ENCODE measurements around the gene NRCAM.

The NRCAM gene

GRCh38 chr7:108203537-108203936 is 252.7 kb downstream of the NRCAM start:
- no peak for TF ChIP-seq SPI1 (IDR thresholded peaks at IDR 0.05; ENCODE audit: low read depth, low read length)
- TF ChIP-seq PAX5 (IDR thresholded peaks at IDR 0.05; ENCODE audit: insufficient read depth, low read length, severe bottlenecking) = no peak
- TF ChIP-seq POLR2AphosphoS5 (IDR thresholded peaks at IDR 0.05; ENCODE audit: low read depth, low read length) = no peak
- no peak for TF ChIP-seq POU2F2 (IDR thresholded peaks at IDR 0.05; ENCODE audit: low read depth, low read length)
- TF ChIP-seq POLR2A (IDR thresholded peaks at IDR 0.05; ENCODE audit: low read depth, low read length) = no peak
- TF ChIP-seq TAF1 (IDR thresholded peaks at IDR 0.05; ENCODE audit: low read depth, low read length) = no peak
- FAIRE-seq (peak; percentile 35), DNase-seq (ENCODE audit: insufficient read length, low spot score) (no peak)

GRCh38 chr7:108202743-108203142 is 253.5 kb downstream of the NRCAM start:
- FAIRE-seq (no peak), DNase-seq (ENCODE audit: insufficient read length, low spot score) (no peak)
- TF ChIP-seq TAF1 (IDR thresholded peaks at IDR 0.05; ENCODE audit: low read depth, low read length) (no peak), SPI1 (IDR thresholded peaks at IDR 0.05; ENCODE audit: low read depth, low read length) (no peak), POU2F2 (IDR thresholded peaks at IDR 0.05; ENCODE audit: low read depth, low read length) (no peak), PAX5 (IDR thresholded peaks at IDR 0.05; ENCODE audit: insufficient read depth, low read length, severe bottlenecking) (no peak), POLR2AphosphoS5 (IDR thresholded peaks at IDR 0.05; ENCODE audit: low read depth, low read length) (no peak), POLR2A (IDR thresholded peaks at IDR 0.05; ENCODE audit: low read depth, low read length) (no peak)

- DNase-seq (ENCODE audit: insufficient read length, low spot score) = no peak
These were observed 254.5 kb downstream of the NRCAM start for GRCh38 chr7:108201766-108202165.

GRCh38 chr7:108200326-108200725 is 255.9 kb downstream of the NRCAM start:
- DNase-seq (ENCODE audit: insufficient read length, low spot score) (no peak), FAIRE-seq (no peak)
- TF ChIP-seq POU2F2 (IDR thresholded peaks at IDR 0.05; ENCODE audit: low read depth, low read length) (no peak), POLR2A (IDR thresholded peaks at IDR 0.05; ENCODE audit: low read depth, low read length) (no peak), POLR2AphosphoS5 (IDR thresholded peaks at IDR 0.05; ENCODE audit: low read depth, low read length) (no peak), PAX5 (IDR thresholded peaks at IDR 0.05; ENCODE audit: insufficient read depth, low read length, severe bottlenecking) (no peak), TAF1 (IDR thresholded peaks at IDR 0.05; ENCODE audit: low read depth, low read length) (no peak), SPI1 (IDR thresholded peaks at IDR 0.05; ENCODE audit: low read depth, low read length) (no peak)

More at GRCh38 chr7:108201766-108202165, 254.5 kb downstream of the NRCAM start:
- no peak for FAIRE-seq
- TF ChIP-seq POU2F2 (IDR thresholded peaks at IDR 0.05; ENCODE audit: low read depth, low read length) (no peak), TAF1 (IDR thresholded peaks at IDR 0.05; ENCODE audit: low read depth, low read length) (no peak), SPI1 (IDR thresholded peaks at IDR 0.05; ENCODE audit: low read depth, low read length) (no peak), POLR2A (IDR thresholded peaks at IDR 0.05; ENCODE audit: low read depth, low read length) (no peak), PAX5 (IDR thresholded peaks at IDR 0.05; ENCODE audit: insufficient read depth, low read length, severe bottlenecking) (no peak), POLR2AphosphoS5 (IDR thresholded peaks at IDR 0.05; ENCODE audit: low read depth, low read length) (no peak)

- DNase-seq (ENCODE audit: insufficient read length, low spot score) = no peak
- no peak for TF ChIP-seq PAX5 (IDR thresholded peaks at IDR 0.05; ENCODE audit: insufficient read depth, low read length, severe bottlenecking)
- no peak for TF ChIP-seq POLR2A (IDR thresholded peaks at IDR 0.05; ENCODE audit: low read depth, low read length)
- TF ChIP-seq TAF1 (IDR thresholded peaks at IDR 0.05; ENCODE audit: low read depth, low read length) = no peak
- no peak for TF ChIP-seq POU2F2 (IDR thresholded peaks at IDR 0.05; ENCODE audit: low read depth, low read length)
- no peak for TF ChIP-seq POLR2AphosphoS5 (IDR thresholded peaks at IDR 0.05; ENCODE audit: low read depth, low read length)
- no peak for TF ChIP-seq SPI1 (IDR thresholded peaks at IDR 0.05; ENCODE audit: low read depth, low read length)
- FAIRE-seq = no peak
These were observed 258.7 kb downstream of the NRCAM start for GRCh38 chr7:108197371-108198091.

GRCh38 chr7:108196004-108196403 is 260.2 kb downstream of the NRCAM start:
- no peak for FAIRE-seq
- no peak for TF ChIP-seq POLR2AphosphoS5 (IDR thresholded peaks at IDR 0.05; ENCODE audit: low read depth, low read length)
- TF ChIP-seq TAF1 (IDR thresholded peaks at IDR 0.05; ENCODE audit: low read depth, low read length) = no peak
- TF ChIP-seq PAX5 (IDR thresholded peaks at IDR 0.05; ENCODE audit: insufficient read depth, low read length, severe bottlenecking) = no peak
- TF ChIP-seq SPI1 (IDR thresholded peaks at IDR 0.05; ENCODE audit: low read depth, low read length) = no peak
- TF ChIP-seq POLR2A (IDR thresholded peaks at IDR 0.05; ENCODE audit: low read depth, low read length) = no peak
- TF ChIP-seq POU2F2 (IDR thresholded peaks at IDR 0.05; ENCODE audit: low read depth, low read length) = no peak
- no peak for DNase-seq (ENCODE audit: insufficient read length, low spot score)

GRCh38 chr7:108193594-108194498 is 262.4 kb downstream of the NRCAM start:
- no peak for TF ChIP-seq TAF1 (IDR thresholded peaks at IDR 0.05; ENCODE audit: low read depth, low read length)
- no peak for TF ChIP-seq POLR2AphosphoS5 (IDR thresholded peaks at IDR 0.05; ENCODE audit: low read depth, low read length)
- no peak for TF ChIP-seq SPI1 (IDR thresholded peaks at IDR 0.05; ENCODE audit: low read depth, low read length)
- no peak for TF ChIP-seq POU2F2 (IDR thresholded peaks at IDR 0.05; ENCODE audit: low read depth, low read length)
- TF ChIP-seq PAX5 (IDR thresholded peaks at IDR 0.05; ENCODE audit: insufficient read depth, low read length, severe bottlenecking) = no peak
- TF ChIP-seq POLR2A (IDR thresholded peaks at IDR 0.05; ENCODE audit: low read depth, low read length) = no peak
- FAIRE-seq = no peak
- no peak for DNase-seq (ENCODE audit: insufficient read length, low spot score)

- DNase-seq (ENCODE audit: insufficient read length, low spot score) (no peak), FAIRE-seq (no peak)
These were observed 265.3 kb downstream of the NRCAM start for GRCh38 chr7:108190891-108191290.

More at GRCh38 chr7:108190891-108191290, 265.3 kb downstream of the NRCAM start:
- no peak for TF ChIP-seq POLR2A (IDR thresholded peaks at IDR 0.05; ENCODE audit: low read depth, low read length)
- no peak for TF ChIP-seq SPI1 (IDR thresholded peaks at IDR 0.05; ENCODE audit: low read depth, low read length)
- TF ChIP-seq TAF1 (IDR thresholded peaks at IDR 0.05; ENCODE audit: low read depth, low read length) = no peak
- TF ChIP-seq PAX5 (IDR thresholded peaks at IDR 0.05; ENCODE audit: insufficient read depth, low read length, severe bottlenecking) = no peak
- TF ChIP-seq POLR2AphosphoS5 (IDR thresholded peaks at IDR 0.05; ENCODE audit: low read depth, low read length) = no peak
- no peak for TF ChIP-seq POU2F2 (IDR thresholded peaks at IDR 0.05; ENCODE audit: low read depth, low read length)

Data from GM12891 (cell line).